GM12864 (cell line): Measurements from ENCODE around the gene RAB43.

Experiments used
- DNase-seq: peaks from one replicate; pipeline ENCODE4 v3.0.0-alpha.2; 2011; ENCODE audit warnings: low read depth
- H3K4me3 ChIP-seq: 2 replicates; pipeline ENCODE4 v1.5.1; 2011; ENCODE audit warnings: mild to moderate bottlenecking, low read depth, low read length, control low read depth
- TF ChIP-seq, protein P1 (sequence below): IDR thresholded peaks from 2 replicates; pipeline ENCODE4 v1.5.1; 2011; ENCODE audit warnings: low read depth, mild to moderate bottlenecking, moderate library complexity, low read length, control low read depth, inconsistent platforms; ENCODE audit errors: missing control alignments

The RAB43 gene

DNA sequence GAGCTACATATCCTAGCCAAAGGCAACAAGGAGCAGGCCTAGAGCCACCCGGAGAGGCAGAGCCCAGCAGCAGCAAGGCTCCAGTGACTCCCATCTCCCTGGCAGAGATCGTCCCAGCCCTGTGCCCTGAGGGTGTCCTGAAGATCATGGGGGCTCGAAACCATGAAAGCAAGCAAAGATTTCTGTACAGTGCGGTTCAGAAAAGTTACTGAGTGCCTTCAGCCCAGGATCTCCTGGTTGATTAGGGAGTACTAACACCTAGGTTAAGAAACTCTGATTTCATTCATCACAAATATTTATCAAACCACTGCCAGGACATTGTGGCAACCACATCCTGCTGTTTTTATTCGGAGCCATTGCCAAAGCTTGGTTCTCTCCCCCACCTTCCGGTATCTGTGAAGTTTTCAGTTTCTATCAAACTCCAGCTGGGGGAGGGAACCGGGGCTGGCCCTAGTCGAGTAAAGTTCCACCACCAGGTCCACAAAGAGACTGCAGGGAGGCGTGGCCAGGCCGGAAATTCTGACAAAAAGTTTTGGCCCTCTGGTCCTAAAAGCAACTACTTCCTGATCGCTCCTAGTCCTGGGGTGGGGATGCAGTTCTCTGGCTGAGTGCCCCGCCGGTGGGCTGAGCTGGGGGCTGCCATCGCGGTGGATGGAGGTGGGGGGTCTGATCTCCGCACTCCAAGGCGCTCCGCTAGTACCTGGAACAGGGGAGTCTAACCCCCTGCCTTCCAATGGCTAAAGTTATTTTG lies 1.2 kb downstream of the RAB43 start:
- DNase-seq, result peak; percentile 92
- TF ChIP-seq, protein P1, sequence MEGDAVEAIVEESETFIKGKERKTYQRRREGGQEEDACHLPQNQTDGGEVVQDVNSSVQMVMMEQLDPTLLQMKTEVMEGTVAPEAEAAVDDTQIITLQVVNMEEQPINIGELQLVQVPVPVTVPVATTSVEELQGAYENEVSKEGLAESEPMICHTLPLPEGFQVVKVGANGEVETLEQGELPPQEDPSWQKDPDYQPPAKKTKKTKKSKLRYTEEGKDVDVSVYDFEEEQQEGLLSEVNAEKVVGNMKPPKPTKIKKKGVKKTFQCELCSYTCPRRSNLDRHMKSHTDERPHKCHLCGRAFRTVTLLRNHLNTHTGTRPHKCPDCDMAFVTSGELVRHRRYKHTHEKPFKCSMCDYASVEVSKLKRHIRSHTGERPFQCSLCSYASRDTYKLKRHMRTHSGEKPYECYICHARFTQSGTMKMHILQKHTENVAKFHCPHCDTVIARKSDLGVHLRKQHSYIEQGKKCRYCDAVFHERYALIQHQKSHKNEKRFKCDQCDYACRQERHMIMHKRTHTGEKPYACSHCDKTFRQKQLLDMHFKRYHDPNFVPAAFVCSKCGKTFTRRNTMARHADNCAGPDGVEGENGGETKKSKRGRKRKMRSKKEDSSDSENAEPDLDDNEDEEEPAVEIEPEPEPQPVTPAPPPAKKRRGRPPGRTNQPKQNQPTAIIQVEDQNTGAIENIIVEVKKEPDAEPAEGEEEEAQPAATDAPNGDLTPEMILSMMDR, result peak; percentile 16
- H3K4me3 ChIP-seq, result peak overlapping the region; percentile 89

DNA sequence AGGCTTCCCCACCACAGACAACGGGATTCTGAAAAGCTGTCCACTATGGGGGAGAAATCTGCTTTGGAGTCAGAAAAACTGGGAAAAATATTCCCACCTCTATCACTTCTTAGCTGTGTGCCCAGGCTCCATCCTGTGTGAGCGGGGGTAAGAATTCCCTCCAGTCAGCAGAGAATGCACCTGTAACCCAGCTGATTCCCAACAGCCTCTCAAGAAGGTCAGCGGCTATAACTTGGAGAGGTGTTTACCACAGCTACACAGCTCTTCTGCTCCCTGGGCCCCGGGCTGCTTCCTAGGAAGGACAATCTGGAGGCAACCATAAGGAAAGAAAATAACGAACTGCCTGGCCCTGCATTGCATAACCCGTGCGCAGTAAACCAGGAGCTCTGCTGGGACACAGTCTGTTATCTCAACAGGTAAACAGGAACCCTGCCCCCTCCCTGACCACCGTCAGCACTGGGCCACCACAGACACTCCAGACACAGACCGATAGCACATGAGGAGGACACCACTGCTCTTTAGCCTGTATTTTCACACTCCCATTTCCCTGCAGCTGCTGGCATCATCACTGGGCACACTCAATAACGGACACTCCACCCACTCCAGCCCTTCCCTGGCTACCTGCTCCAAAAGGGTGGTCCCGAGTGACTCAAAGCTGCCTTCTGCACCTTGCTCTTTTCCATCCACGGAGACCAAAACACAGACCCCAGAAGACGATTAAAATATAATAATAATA lies 2.1 kb downstream of the RAB43 start:
- TF ChIP-seq, protein P1, result no peak
- no peak for DNase-seq
- H3K4me3 ChIP-seq, result peak overlapping the region; percentile 89

- TF ChIP-seq, protein P1, result no peak
- no peak for DNase-seq
- H3K4me3 ChIP-seq, result no peak overlapping the region
Observed at GRCh38 chr3:129118745-129119144, 2.9 kb downstream of the RAB43 start.

DNA sequence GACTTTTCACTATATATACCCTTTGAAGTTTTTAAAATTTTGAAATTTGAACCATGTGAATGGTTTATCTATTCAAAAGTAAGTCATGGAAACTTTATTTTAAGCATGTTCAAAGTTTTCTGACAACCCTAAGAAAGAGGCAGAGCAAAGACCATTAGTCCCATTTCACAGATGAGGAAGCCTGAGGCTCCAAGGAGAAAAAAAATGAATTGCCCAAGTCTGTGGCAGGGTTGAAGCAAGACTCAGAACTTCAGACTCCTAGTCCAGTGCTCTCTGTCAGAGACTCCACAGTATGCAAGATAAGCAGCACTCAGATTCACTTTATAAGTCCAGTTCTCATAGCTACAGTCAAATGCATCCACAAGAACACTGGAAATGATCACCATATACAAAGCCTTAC lies 4.5 kb downstream of the RAB43 start:
- H3K4me3 ChIP-seq, result no peak overlapping the region
- TF ChIP-seq, protein P1, result no peak
- no peak for DNase-seq

DNA sequence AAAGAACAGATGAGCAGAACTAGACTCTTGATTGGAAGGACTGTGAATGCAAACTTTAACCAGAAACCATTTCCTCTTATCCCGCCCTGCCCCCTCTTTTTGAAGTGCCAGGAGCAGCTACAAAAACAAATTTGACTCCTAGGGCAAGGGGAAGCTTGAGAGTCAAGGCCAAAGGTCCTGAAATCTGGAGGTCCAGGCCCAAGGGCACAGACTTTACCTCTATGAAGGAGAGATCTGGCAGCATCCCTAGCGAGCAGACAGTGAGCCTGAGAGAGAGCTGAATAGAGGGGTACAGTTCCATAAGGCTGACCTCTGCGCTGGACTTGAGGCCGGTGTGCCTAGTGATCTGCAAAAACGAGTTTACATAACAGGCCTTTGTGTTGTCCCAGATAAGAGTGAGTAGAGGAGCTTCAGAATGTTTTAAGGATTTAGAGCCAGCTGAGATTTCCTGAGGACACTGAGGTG lies 5.1 kb downstream of the RAB43 start:
- H3K4me3 ChIP-seq, result no peak overlapping the region
- DNase-seq, result no peak
- TF ChIP-seq, protein P1, result no peak

GRCh38 chr3:129114455-129114854 lies 7.1 kb downstream of the RAB43 start:
- H3K4me3 ChIP-seq, result no peak overlapping the region
- TF ChIP-seq, protein P1, result no peak
- no peak for DNase-seq
